Glomerular visceral epithelial cell (primary cell): ENCODE data around the gene PSMD11.

ENCODE experiments used
- DNase-seq: peaks from one replicate; pipeline ENCODE4 v3.0.0-alpha.2; 2016; ENCODE audit errors: extremely low spot score

Gene PSMD11

GRCh38 chr17:32464374-32464773 lies 20.1 kb downstream of the PSMD11 start:
- DNase-seq = no peak

- DNase-seq = no peak
These were observed 23.6 kb downstream of the PSMD11 start for GRCh38 chr17:32467949-32468348.

- no peak for DNase-seq
These were observed 26.3 kb downstream of the PSMD11 start for GRCh38 chr17:32470405-32471167.

- DNase-seq = no peak
These were observed 27.3 kb downstream of the PSMD11 start for GRCh38 chr17:32471652-32472051.

- DNase-seq = no peak
These were observed 30.9 kb downstream of the PSMD11 start for GRCh38 chr17:32475258-32475657.

DNA sequence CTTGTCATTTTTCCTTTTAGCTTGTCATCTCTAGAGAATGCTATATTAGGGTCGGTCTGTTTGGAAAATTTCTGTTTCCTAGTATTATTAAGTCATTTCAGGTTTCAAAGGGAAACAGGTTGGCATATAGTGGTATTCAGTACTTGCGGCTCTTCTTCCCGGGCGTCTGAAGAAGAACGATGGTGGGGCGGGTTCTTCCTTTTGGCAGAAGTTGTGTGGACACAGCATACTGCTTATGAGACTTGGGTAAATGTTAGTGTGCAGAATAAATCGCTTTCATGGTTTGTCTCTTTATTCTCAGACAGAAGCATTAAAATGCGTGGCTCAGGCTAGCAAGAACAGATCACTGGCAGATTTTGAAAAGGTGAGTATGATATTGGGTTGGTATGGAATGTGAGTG lies 32.9 kb downstream of the PSMD11 start:
- no peak for DNase-seq

DNA sequence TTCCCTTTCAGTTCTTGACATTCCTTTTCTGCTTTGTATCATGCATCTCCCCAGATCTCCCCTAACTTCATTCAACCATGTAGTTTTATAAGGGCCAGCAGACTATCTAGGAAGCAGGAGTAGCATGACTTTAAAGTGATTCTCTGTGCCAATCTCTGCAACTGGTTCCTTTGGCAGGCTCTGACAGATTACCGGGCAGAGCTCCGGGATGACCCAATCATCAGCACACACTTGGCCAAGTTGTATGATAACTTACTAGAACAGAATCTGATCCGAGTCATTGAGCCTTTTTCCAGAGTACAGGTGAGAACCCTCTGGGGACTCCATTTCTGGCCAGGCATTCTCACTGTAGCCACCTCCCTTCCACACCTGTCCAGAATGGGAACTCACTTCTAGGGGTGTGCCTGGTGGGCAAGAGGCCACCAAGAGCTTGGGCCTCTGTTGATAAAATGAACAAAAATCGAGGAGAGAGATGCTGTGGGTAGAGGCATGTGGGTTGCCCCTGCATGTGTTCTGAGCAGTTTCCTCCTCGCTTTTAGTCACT lies 34.8 kb downstream of the PSMD11 start:
- DNase-seq = no peak

- no peak for DNase-seq
These were observed 36.9 kb downstream of the PSMD11 start for GRCh38 chr17:32481193-32481592.

GRCh38 chr17:32482568-32483320 lies 38.4 kb downstream of the PSMD11 start:
- no peak for DNase-seq

DNA sequence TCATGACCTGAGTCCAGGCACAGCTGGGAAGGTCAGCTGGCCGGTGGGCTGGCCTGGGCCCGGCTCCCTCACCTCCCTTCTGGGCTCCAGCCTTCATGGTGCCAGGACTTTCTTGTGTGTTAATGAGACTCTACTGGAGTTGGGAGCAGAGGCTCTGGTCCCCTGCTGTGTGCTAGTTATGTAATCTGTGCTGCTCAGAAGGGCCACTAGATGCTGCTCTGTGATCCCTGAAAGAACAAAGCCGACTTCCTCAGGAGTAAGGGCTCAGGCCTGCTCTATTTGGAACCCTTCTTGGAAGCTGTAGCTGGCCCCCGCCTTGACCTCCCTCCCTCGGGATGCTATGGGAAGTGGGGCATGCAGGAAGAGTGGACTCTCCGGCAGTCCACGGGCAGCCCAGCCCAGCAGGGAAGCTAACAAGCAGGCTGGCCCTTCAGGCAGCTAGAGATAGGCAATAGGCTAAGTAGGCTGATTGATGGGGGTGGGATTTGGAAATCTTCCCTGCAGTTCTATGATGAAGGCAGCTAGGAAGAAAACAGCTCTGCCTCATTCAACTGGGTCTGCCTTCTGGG lies 39.2 kb downstream of the PSMD11 start:
- peak; percentile 50 for DNase-seq

DNA sequence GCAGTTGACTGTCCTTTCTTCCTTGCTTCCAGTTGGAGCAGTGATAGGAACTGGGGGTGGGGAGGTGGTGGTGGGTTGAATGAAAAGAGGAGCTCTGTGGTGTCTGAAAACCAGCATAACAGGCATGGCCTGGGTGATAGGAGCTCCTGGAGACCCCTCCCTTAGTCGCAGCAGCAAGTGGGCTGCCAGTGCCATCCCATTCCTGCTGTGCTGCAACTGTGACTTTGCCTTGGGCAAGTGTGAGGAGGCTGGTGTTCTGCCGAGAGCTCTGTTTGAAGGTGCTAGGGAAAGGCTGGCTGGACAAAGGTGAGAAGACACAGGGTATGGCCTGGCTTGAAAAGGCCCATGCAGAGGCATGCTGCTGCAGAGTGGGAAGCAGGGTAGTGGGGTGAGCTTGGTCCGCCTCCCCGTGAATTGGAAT lies 39.7 kb downstream of the PSMD11 start:
- no peak for DNase-seq

- DNase-seq = no peak
These were observed 40.3 kb downstream of the PSMD11 start for GRCh38 chr17:32484628-32485027.

DNA sequence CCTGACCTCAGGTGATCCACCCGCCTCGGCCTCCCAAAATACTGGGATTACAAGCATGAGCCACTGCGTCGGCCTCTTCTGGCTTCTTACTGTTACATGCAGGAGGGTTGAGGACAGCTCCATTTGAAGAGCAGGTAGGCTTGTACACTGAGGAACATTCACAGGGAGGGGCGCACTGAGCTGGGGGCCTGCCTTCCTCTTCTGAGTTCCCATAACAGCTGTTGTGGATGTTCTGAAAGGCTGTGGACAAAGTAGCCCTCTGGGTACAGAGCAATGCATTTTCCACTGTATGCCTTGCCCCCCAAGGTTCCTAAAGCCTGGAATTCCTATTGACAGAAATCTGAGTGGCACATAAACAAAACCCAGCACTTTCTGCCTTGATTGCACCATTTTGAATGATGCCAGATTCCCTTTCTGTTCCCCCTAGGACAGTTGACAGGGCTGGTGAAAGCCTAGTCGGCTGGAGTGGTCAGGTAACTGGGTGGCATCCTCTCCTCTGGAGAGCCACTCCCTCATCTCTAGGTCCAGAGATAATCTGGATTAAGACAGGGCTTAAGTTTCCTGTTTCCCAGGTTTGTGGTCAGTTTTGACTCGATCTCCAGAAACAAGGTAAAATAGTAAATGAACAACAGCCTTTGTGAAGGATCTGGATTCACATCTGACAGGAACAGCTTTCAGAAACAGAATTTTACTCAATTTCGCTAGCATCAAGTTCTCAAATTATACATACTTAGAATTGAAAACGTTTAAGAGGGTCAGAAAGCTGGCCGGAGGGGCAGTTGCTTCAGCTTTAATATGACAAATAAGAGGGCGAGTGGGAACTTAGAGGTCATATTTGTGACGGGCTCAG lies 41.2 kb downstream of the PSMD11 start:
- DNase-seq = no peak

DNA sequence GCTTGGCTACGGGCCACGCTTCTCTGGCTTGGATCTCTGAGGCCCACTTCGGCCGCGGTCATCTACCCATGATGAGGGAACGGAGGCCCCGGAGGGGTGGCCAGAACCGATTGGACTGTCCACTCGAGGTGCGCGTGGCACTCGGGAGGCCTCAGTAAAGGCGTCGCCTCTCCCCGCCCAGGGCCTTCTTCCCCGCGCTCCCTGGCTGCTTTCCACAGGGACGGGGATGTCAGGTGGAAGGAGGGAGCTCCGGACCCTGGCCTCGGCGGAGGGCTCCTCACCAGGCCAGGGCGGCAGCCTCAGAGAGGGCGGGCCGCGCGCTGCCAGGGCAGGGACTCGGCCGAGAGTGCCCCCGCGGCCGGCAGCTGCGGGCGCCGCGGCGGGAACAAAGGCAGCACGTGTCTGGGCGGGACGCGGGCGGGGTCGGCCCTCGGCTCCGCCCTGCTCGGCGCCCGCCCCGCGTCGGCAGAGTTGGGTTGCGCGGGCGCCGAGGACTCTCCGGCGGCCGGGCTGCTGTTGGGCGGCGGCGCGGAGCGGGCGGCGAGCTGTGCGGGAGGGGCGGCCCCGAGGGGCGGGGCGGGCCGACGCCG lies 41.9 kb downstream of the PSMD11 start:
- DNase-seq = peak; percentile 79

GRCh38 chr17:32486701-32487472 lies 42.6 kb downstream of the PSMD11 start, which contains the start of gene CDK5R1:
TSS of gene CDK5R1 (plus strand) at chr17:32486993. CDS start at chr17:32487621, 628 bp downstream.
- peak; percentile 82 for DNase-seq

DNA sequence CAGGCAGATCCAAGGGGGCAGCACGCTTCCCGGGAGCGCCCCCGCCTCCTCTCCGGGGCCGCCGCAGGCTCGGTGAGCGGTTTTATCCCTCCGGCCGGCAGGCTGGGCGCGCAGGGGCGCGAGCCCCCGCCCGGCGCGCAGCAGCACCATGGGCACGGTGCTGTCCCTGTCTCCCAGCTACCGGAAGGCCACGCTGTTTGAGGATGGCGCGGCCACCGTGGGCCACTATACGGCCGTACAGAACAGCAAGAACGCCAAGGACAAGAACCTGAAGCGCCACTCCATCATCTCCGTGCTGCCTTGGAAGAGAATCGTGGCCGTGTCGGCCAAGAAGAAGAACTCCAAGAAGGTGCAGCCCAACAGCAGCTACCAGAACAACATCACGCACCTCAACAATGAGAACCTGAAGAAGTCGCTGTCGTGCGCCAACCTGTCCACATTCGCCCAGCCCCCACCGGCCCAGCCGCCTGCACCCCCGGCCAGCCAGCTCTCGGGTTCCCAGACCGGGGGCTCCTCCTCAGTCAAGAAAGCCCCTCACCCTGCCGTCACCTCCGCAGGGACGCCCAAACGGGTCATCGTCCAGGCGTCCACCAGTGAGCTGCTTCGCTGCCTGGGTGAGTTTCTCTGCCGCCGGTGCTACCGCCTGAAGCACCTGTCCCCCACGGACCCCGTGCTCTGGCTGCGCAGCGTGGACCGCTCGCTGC lies 43.3 kb downstream of the PSMD11 start:
- no peak for DNase-seq

DNA sequence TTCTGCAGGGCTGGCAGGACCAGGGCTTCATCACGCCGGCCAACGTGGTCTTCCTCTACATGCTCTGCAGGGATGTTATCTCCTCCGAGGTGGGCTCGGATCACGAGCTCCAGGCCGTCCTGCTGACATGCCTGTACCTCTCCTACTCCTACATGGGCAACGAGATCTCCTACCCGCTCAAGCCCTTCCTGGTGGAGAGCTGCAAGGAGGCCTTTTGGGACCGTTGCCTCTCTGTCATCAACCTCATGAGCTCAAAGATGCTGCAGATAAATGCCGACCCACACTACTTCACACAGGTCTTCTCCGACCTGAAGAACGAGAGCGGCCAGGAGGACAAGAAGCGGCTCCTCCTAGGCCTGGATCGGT lies 43.9 kb downstream of the PSMD11 start:
- no peak for DNase-seq

GRCh38 chr17:32488604-32489180 lies 44.4 kb downstream of the PSMD11 start:
- DNase-seq = no peak

- no peak for DNase-seq
These were observed 45.2 kb downstream of the PSMD11 start for GRCh38 chr17:32489320-32490100.
